Colonic mucosa (tissue), 4 donors: ENCODE data around the gene RAPGEF5. TPM values are rescaled to one million over a fixed set of nuclear protein-coding genes. Genes with fewer than 3 reads are reported as not detected.

Source experiments
- DNase-seq: peaks from one replicate; pipeline ENCODE4 v3.0.0-alpha.2; 2020
- H3K27ac ChIP-seq: fragments of 200-600 bp; one replicate; pipeline ENCODE4 v1.8.0; 2021
- H3K27me3 ChIP-seq: fragments of 200-600 bp; one replicate; pipeline ENCODE4 v1.8.0; 2021
- H3K36me3 ChIP-seq: fragments of 200-600 bp; one replicate; pipeline ENCODE4 v1.8.0; 2021
- H3K4me1 ChIP-seq: fragments of 200-600 bp; one replicate; pipeline ENCODE4 v1.8.0; 2021; ENCODE audit warnings: mild to moderate bottlenecking
- H3K4me3 ChIP-seq: fragments of 200-600 bp; one replicate; pipeline ENCODE4 v1.8.0; 2021
- H3K9ac ChIP-seq, 2 donors: one replicate each; pipeline ENCODE4 v1.7.0; 2013; ENCODE audit warnings: control low read depth in 2 of 2, low read depth in 2 of 2, low read length in 2 of 2
- H3K9me3 ChIP-seq: fragments of 200-600 bp; one replicate; pipeline ENCODE4 v1.8.0; 2021
- intact Hi-C: fragments of 100-400 bp; cut with DNase I; formaldehyde crosslinking; loops from one replicate; pipeline ENCODE4 v1.14.1; 2022
- total RNA-seq, 2 donors: library from RNA; stranded (reverse); fragmentation: NEBNext Ultra II Directional in 1 of 2; extraction: Animal tissue kit (Norgen Biotek cat#: 25700) in 1 of 2; gene quantifications; one replicate each; pipeline ENCODE4 v1.2.1, GENCODE V29; 2021
- TF ChIP-seq, protein P1 (sequence below): fragments of 200-600 bp; IDR thresholded peaks from one replicate; pipeline ENCODE4 v1.8.0; 2022; ENCODE audit warnings: antibody characterized with exemption, mild to moderate bottlenecking
- donor health status: healthy.
- donor health status: DM: no; HTN: no; CAD: no.
- donor health status: DM: no; HTN: no; CAD: no.

Gene RAPGEF5
- total RNA-seq, 2 donors from 2014 or later = 39.9 to 42.2 TPM

DNA sequence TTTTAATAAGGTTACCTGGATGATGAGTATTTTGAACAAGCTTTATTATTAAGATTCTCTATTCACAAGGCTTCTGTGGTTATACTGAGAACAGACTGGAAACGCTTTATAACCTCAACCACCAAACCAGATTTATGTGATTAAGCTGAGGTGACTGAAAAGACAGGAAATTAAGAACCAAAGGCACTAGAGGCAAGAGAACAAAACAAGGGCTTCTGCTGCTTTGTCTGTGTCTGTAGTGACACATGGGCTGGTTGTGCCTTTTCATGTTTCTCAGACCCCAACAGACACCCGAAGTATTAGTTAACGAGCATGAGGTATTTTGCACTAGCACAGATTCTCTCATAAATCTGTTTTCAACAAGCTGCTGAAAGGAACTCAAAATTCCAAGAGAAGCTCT is 64.4 kb downstream of the RAPGEF5 start:
- no peak for DNase-seq
- Histone ChIP-seq H3K36me3 (no peaks in the 10 kb centered on the region), H3K9ac (no peak overlapping the region), H3K4me1 (no peaks in the 10 kb centered on the region), H3K9me3 (no peaks in the 10 kb centered on the region), H3K27me3 (no peaks in the 10 kb centered on the region), H3K4me3 (no peak overlapping the region), H3K27ac (no peak overlapping the region)
- TF ChIP-seq, protein P1, sequence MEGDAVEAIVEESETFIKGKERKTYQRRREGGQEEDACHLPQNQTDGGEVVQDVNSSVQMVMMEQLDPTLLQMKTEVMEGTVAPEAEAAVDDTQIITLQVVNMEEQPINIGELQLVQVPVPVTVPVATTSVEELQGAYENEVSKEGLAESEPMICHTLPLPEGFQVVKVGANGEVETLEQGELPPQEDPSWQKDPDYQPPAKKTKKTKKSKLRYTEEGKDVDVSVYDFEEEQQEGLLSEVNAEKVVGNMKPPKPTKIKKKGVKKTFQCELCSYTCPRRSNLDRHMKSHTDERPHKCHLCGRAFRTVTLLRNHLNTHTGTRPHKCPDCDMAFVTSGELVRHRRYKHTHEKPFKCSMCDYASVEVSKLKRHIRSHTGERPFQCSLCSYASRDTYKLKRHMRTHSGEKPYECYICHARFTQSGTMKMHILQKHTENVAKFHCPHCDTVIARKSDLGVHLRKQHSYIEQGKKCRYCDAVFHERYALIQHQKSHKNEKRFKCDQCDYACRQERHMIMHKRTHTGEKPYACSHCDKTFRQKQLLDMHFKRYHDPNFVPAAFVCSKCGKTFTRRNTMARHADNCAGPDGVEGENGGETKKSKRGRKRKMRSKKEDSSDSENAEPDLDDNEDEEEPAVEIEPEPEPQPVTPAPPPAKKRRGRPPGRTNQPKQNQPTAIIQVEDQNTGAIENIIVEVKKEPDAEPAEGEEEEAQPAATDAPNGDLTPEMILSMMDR = no peak
- intact Hi-C loops = loop anchor here (10.0 kb wide), 1 partner anchor 192 kb away; no protein-coding TSS in a partner anchor

- DNase-seq = no peak
- Histone ChIP-seq H3K9me3 (no peaks in the 10 kb centered on the region), H3K36me3 (no peaks in the 10 kb centered on the region), H3K4me1 (no peaks in the 10 kb centered on the region), H3K27me3 (no peaks in the 10 kb centered on the region), H3K4me3 (no peak overlapping the region), H3K27ac (no peak overlapping the region), H3K9ac (no peak overlapping the region)
- TF ChIP-seq, protein P1 = no peak
- intact Hi-C loops = loop anchor here (10.0 kb wide), 1 partner anchor 193 kb away; no protein-coding TSS in a partner anchor
Observed at GRCh38 chr7:22291977-22292376, 65.0 kb downstream of the RAPGEF5 start.

- Histone ChIP-seq H3K4me3 (no peak overlapping the region), H3K27ac (no peak overlapping the region), H3K27me3 (no peaks in the 10 kb centered on the region), H3K9ac (no peak overlapping the region), H3K9me3 (no peaks in the 10 kb centered on the region), H3K36me3 (no peaks in the 10 kb centered on the region), H3K4me1 (no peaks in the 10 kb centered on the region)
- TF ChIP-seq, protein P1 = no peak
- DNase-seq = no peak
- intact Hi-C loops = no loop called here
Observed at GRCh38 chr7:22288202-22288601, 68.8 kb downstream of the RAPGEF5 start.

DNA sequence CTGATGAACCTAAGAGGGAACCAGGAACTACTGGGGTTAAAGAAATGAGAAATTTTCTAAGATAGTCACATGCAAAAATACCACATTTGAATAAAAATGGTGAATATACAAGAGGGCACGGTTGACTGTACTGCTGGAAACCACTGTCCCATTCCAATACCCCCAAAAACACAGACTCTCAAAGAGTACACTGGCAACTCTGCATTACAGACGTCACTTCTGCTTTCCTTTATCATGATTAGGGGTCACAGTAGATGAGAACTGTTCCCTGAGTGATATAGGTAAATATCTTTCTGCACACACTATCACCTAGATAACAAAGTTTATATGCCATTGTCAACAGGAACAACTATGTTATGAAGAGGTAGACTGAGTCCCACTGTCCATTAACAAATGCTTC is 69.5 kb downstream of the RAPGEF5 start:
- no peak for DNase-seq
- no peaks in the 10 kb centered on the region for H3K4me1 ChIP-seq
- no peak overlapping the region for H3K4me3 ChIP-seq
- no peaks in the 10 kb centered on the region for H3K9me3 ChIP-seq
- H3K36me3 ChIP-seq = no peaks in the 10 kb centered on the region
- no peak overlapping the region for H3K27ac ChIP-seq
- TF ChIP-seq, protein P1 = no peak
- no peaks in the 10 kb centered on the region for H3K27me3 ChIP-seq
- intact Hi-C loops = no loop called here
- H3K9ac ChIP-seq = no peak overlapping the region

GRCh38 chr7:22286436-22286835 is 70.5 kb downstream of the RAPGEF5 start:
- no peaks in the 10 kb centered on the region for H3K9me3 ChIP-seq
- no peak overlapping the region for H3K27ac ChIP-seq
- H3K27me3 ChIP-seq = no peaks in the 10 kb centered on the region
- intact Hi-C loops = no loop called here
- no peaks in the 10 kb centered on the region for H3K4me1 ChIP-seq
- H3K4me3 ChIP-seq = no peak overlapping the region
- no peak overlapping the region for H3K9ac ChIP-seq
- H3K36me3 ChIP-seq = no peaks in the 10 kb centered on the region
- TF ChIP-seq, protein P1 = no peak
- DNase-seq = no peak
